ENCODE data around the gene ITFG2. TPM values are rescaled to one million over a fixed set of nuclear protein-coding genes. Genes with fewer than 3 reads are reported as not detected.

ITFG2 gene
- total RNA-seq, 3 donors from 2014 or later (not counting 1 experiment from before 2014, with no cell fraction given), result 58.6 to 72.0 (median 59.9) TPM

DNA sequence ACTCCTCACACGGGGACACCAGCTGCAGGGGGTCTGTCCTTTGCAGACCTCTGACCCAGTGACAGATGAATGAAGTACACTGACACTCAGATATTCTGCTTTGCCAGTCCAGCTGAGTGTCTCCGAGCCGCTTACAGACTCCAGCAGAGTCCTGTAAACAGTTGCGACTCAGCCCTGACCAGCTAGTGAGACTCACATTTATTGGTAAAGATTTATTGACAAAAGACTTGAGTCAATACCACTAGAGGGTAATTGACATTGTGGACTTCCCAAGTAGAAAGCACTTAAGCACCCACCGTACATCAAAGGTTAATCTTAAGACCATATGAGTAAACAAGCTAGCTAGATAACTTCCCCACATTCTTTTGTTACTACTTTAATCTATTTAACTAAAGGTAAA lies 27.5 kb upstream of the ITFG2 start:
- DNase-seq, result no peak
- Histone ChIP-seq H3K27ac (ENCODE audit: low read length) (no peak overlapping the region), H3K4me1 (ENCODE audit: control insufficient read depth, insufficient read depth, low read length) (peaks cover 7% of the 10 kb centered on the region), H3K9me3 (ENCODE audit: control insufficient read depth, insufficient read depth, low read length) (no peaks in the 10 kb centered on the region), H3K27me3 (ENCODE audit: control insufficient read depth, insufficient read depth, low read length) (no peaks in the 10 kb centered on the region), H3K36me3 (ENCODE audit: control insufficient read depth, insufficient read depth, low read length) (no peaks in the 10 kb centered on the region), H3K4me3 (ENCODE audit: low read length) (no peak overlapping the region)
- Mint-ChIP-seq H3K36me3 (no peaks in the 10 kb centered on the region), H3K4me3 (no peak overlapping the region), H3K27ac (no peak overlapping the region), H3K27me3 (ENCODE audit: low read depth in 2 of 2) (peaks cover 22 to 26% of the 10 kb centered on the region in 2 donors), H3K9me3 (no peaks in the 10 kb centered on the region), H3K4me1 (peaks cover 7% of the 10 kb centered on the region in 2 donors)
- WGBS (ENCODE audit: insufficient coverage), result 92% methylated on average over 5 of the region's 5 CpGs
- ATAC-seq, result no peak
- intact Hi-C loops (cut with micrococcal nuclease), result no loop called here
- TF ChIP-seq, protein P1, sequence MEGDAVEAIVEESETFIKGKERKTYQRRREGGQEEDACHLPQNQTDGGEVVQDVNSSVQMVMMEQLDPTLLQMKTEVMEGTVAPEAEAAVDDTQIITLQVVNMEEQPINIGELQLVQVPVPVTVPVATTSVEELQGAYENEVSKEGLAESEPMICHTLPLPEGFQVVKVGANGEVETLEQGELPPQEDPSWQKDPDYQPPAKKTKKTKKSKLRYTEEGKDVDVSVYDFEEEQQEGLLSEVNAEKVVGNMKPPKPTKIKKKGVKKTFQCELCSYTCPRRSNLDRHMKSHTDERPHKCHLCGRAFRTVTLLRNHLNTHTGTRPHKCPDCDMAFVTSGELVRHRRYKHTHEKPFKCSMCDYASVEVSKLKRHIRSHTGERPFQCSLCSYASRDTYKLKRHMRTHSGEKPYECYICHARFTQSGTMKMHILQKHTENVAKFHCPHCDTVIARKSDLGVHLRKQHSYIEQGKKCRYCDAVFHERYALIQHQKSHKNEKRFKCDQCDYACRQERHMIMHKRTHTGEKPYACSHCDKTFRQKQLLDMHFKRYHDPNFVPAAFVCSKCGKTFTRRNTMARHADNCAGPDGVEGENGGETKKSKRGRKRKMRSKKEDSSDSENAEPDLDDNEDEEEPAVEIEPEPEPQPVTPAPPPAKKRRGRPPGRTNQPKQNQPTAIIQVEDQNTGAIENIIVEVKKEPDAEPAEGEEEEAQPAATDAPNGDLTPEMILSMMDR (IDR thresholded peaks at IDR 0.05), result no peak

DNA sequence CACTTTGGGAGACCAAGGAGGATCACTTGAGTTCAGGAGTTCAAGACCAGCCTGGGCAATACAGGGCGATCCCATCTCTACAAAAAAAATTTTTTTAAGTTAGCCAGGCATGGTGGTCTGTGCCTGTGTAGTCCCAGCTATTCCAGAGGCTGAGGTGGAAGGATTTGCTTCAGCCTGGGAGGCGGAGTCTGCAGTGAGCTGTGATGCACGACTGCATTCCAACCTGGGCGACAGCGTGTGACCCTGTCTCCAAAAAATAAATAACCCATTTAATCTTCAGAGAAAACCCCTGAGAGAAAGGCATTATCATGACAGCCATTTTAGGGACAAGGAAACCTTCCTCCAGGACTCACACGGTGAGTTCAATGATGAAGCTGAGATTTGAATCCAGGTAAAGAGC lies 21.4 kb upstream of the ITFG2 start:
- ATAC-seq (no peak), DNase-seq (no peak)
- Mint-ChIP-seq H3K27ac (no peak overlapping the region), H3K36me3 (no peaks in the 10 kb centered on the region), H3K9me3 (no peaks in the 10 kb centered on the region), H3K4me3 (no peak overlapping the region), H3K27me3 (ENCODE audit: low read depth in 2 of 2) (peaks cover 0 to 4% of the 10 kb centered on the region in 2 donors), H3K4me1 (peaks cover 2 to 3% of the 10 kb centered on the region in 2 donors)
- no peaks in the 10 kb centered on the region for H3K9me3 ChIP-seq (ENCODE audit: control insufficient read depth, insufficient read depth, low read length)
- intact Hi-C loops (cut with micrococcal nuclease), result no loop called here
- WGBS (ENCODE audit: insufficient coverage), result 93% methylated on average over 6 of the region's 6 CpGs
- H3K27ac ChIP-seq (ENCODE audit: low read length), result no peak overlapping the region
- H3K27me3 ChIP-seq (ENCODE audit: control insufficient read depth, insufficient read depth, low read length), result no peaks in the 10 kb centered on the region
- H3K36me3 ChIP-seq (ENCODE audit: control insufficient read depth, insufficient read depth, low read length), result no peaks in the 10 kb centered on the region
- TF ChIP-seq, protein P1 (IDR thresholded peaks at IDR 0.05), result no peak
- H3K4me1 ChIP-seq (ENCODE audit: control insufficient read depth, insufficient read depth, low read length), result peaks cover 11% of the 10 kb centered on the region
- H3K4me3 ChIP-seq (ENCODE audit: low read length), result no peak overlapping the region

GRCh38 chr12:2792671-2793500 lies 19.6 kb upstream of the ITFG2 start:
- H3K27me3 ChIP-seq (ENCODE audit: control insufficient read depth, insufficient read depth, low read length), result no peaks in the 10 kb centered on the region
- DNase-seq, result no peak
- H3K4me1 ChIP-seq (ENCODE audit: control insufficient read depth, insufficient read depth, low read length), result peaks cover 16% of the 10 kb centered on the region
- H3K36me3 ChIP-seq (ENCODE audit: control insufficient read depth, insufficient read depth, low read length), result peaks cover 4% of the 10 kb centered on the region
- no peak overlapping the region for H3K27ac ChIP-seq (ENCODE audit: low read length)
- Mint-ChIP-seq H3K27me3 (ENCODE audit: low read depth in 2 of 2) (peaks cover 0 to 4% of the 10 kb centered on the region in 2 donors), H3K4me3 (peak overlapping the region; percentile 84), H3K9me3 (no peaks in the 10 kb centered on the region), H3K27ac (peak overlapping the region; percentile 36 to 39), H3K36me3 (no peaks in the 10 kb centered on the region), H3K4me1 (peaks cover 10 to 18% of the 10 kb centered on the region in 2 donors)
- TF ChIP-seq, protein P1 (IDR thresholded peaks at IDR 0.05), result no peak
- H3K9me3 ChIP-seq (ENCODE audit: control insufficient read depth, insufficient read depth, low read length), result no peaks in the 10 kb centered on the region
- intact Hi-C loops (cut with micrococcal nuclease), result no loop called here
- H3K4me3 ChIP-seq (ENCODE audit: low read length), result no peak overlapping the region
- 75% methylated on average over 23 of the region's 25 CpGs for WGBS (ENCODE audit: insufficient coverage)
- no peak for ATAC-seq

Measured in natural killer cell (primary cell).